ENCODE data around the gene ATF6B.

DNA sequence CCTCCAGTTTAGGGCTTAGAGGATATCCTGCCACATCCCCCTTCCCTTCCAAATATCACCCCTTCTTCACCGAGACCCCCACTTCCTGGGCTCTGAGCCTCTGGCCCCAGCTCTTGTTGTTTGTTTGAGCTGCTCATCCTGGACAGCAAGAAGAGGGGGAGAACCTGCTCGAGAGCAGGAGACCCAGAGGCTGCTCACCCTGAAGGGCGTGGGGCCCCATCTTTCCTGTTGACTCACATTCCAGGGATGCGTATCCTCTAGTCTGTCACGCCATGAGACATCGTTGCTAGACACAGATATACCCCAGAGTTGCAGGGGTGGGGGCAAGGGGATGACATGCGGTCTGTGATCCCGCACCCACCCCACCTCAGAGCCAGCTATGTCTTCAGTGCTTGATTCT is 13.2 kb downstream of the ATF6B start:
- TF ChIP-seq YY1 (IDR thresholded peaks at IDR 0.05; ENCODE audit: low read depth): no peak
- TF ChIP-seq EP300 (IDR thresholded peaks at IDR 0.05; ENCODE audit: borderline replicate concordance): no peak
- TF ChIP-seq, protein P1, sequence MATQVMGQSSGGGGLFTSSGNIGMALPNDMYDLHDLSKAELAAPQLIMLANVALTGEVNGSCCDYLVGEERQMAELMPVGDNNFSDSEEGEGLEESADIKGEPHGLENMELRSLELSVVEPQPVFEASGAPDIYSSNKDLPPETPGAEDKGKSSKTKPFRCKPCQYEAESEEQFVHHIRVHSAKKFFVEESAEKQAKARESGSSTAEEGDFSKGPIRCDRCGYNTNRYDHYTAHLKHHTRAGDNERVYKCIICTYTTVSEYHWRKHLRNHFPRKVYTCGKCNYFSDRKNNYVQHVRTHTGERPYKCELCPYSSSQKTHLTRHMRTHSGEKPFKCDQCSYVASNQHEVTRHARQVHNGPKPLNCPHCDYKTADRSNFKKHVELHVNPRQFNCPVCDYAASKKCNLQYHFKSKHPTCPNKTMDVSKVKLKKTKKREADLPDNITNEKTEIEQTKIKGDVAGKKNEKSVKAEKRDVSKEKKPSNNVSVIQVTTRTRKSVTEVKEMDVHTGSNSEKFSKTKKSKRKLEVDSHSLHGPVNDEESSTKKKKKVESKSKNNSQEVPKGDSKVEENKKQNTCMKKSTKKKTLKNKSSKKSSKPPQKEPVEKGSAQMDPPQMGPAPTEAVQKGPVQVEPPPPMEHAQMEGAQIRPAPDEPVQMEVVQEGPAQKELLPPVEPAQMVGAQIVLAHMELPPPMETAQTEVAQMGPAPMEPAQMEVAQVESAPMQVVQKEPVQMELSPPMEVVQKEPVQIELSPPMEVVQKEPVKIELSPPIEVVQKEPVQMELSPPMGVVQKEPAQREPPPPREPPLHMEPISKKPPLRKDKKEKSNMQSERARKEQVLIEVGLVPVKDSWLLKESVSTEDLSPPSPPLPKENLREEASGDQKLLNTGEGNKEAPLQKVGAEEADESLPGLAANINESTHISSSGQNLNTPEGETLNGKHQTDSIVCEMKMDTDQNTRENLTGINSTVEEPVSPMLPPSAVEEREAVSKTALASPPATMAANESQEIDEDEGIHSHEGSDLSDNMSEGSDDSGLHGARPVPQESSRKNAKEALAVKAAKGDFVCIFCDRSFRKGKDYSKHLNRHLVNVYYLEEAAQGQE (IDR thresholded peaks at IDR 0.05; ENCODE audit: low read depth): no peak
- TF ChIP-seq NFIC (IDR thresholded peaks at IDR 0.05): no peak
- TF ChIP-seq, protein P2, sequence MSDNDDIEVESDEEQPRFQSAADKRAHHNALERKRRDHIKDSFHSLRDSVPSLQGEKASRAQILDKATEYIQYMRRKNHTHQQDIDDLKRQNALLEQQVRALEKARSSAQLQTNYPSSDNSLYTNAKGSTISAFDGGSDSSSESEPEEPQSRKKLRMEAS (IDR thresholded peaks at IDR 0.05): no peak
- TF ChIP-seq TCF12 (IDR thresholded peaks at IDR 0.05; ENCODE audit: low read depth): no peak
- no peak for TF ChIP-seq CEBPB (IDR thresholded peaks at IDR 0.05)
